Activated effector memory CD4-positive, alpha-beta T cell treated with anti-CD3 and anti-CD28 coated beads, Interleukin-2, amount 50 U/mL, for 16 hours (primary cell): ENCODE data around the gene MFSD12.

Source experiments
- DNase-seq: peaks from one replicate; pipeline ENCODE4 v3.0.0-alpha.2; 2020

The MFSD12 gene

GRCh38 chr19:3505598-3506383, 51.6 kb downstream of the MFSD12 start, which contains the start of gene FZR1:
Gene FZR1, plus strand, starts transcription at chr19:3506311. Its CDS starts 16,679 bp downstream, at chr19:3522990.
- peak; percentile 100 for DNase-seq

GRCh38 chr19:3504735-3505134, 52.7 kb downstream of the MFSD12 start:
- DNase-seq = no peak

- DNase-seq = no peak
Observed at GRCh38 chr19:3503036-3503572, 54.3 kb downstream of the MFSD12 start.

GRCh38 chr19:3501780-3502179, 55.6 kb downstream of the MFSD12 start:
- DNase-seq = no peak

- DNase-seq = peak; percentile 98
Observed at GRCh38 chr19:3500429-3501101, 56.8 kb downstream of the MFSD12 start, which contains the start of gene DOHH. Gene DOHH, minus strand, starts transcription at chr19:3500674. Its CDS starts 3,860 bp downstream, at chr19:3496814.

GRCh38 chr19:3499738-3500428, 57.5 kb downstream of the MFSD12 start:
- no peak for DNase-seq

GRCh38 chr19:3497757-3498520, 59.4 kb downstream of the MFSD12 start:
- no peak for DNase-seq

GRCh38 chr19:3496392-3497273, 60.8 kb downstream of the MFSD12 start:
- DNase-seq = no peak

GRCh38 chr19:3494559-3494958, 62.8 kb downstream of the MFSD12 start:
- DNase-seq = peak; percentile 82
